Prostate gland (tissue), 2 donors: Measurements from ENCODE around the gene SF3A2.

Source experiments
- CTCF ChIP-seq, 4 experiments: fragments of 200-600 bp in 2 of 4; fragments of 450-650 bp in 2 of 4; sonication (generic) in 2 of 4; IDR thresholded peaks; 1 replicate in 3 of 4; 2 replicates in 1 of 4; pipeline ENCODE4 v1.5.1; 2016 to 2019; ENCODE audit warnings: antibody characterized with exemption in 4 of 4, mild to moderate bottlenecking in 2 of 4, moderate library complexity in 2 of 4
- POLR2A ChIP-seq: fragments of 450-650 bp; IDR thresholded peaks from one replicate; pipeline ENCODE4 v1.6.1; 2016; ENCODE audit warnings: antibody characterized with exemption, mild to moderate bottlenecking

GRCh38 chr19:2228157-2229030 is 8.2 kb upstream of the SF3A2 start:
- TF ChIP-seq POLR2A (no peak), CTCF (IDR thresholded peaks at IDR 0.05) (no peak)
